Endothelial cell (in vitro differentiated cells): ENCODE measurements around the gene ARHGAP24. TPM values are rescaled to one million over a fixed set of nuclear protein-coding genes. Genes with fewer than 3 reads are reported as not detected.

Experiments
- DNase-seq: peaks from one replicate; pipeline ENCODE4 v3.0.0; 2021; ENCODE audit warnings: low spot score
- H3K27ac Mint-ChIP-seq: one replicate; pipeline ENCODE4 v1.8.0; 2021; ENCODE audit warnings: mixed read lengths, inconsistent platforms; ENCODE audit not compliant: unreplicated experiment
- H3K27me3 Mint-ChIP-seq: one replicate; pipeline ENCODE4 v1.8.0; 2021; ENCODE audit warnings: mild to moderate bottlenecking, moderate library complexity, mixed read lengths, inconsistent platforms; ENCODE audit not compliant: unreplicated experiment
- H3K36me3 Mint-ChIP-seq: one replicate; pipeline ENCODE4 v1.8.0; 2021; ENCODE audit warnings: mild to moderate bottlenecking, low read depth, mixed read lengths, inconsistent platforms; ENCODE audit not compliant: unreplicated experiment
- H3K4me1 Mint-ChIP-seq: one replicate; pipeline ENCODE4 v1.8.0; 2021; ENCODE audit warnings: mild to moderate bottlenecking, mixed read lengths, inconsistent platforms; ENCODE audit not compliant: unreplicated experiment
- H3K4me3 Mint-ChIP-seq: one replicate; pipeline ENCODE4 v1.8.0; 2021; ENCODE audit warnings: mild to moderate bottlenecking, mixed read lengths, inconsistent platforms; ENCODE audit not compliant: unreplicated experiment
- H3K9me3 Mint-ChIP-seq: one replicate; pipeline ENCODE4 v1.8.0; 2021; ENCODE audit warnings: mixed read lengths, inconsistent platforms; ENCODE audit not compliant: unreplicated experiment
- CTCF ChIP-seq: fragments of 200-600 bp; sonication (generic); IDR thresholded peaks from one replicate; pipeline ENCODE4 v1.5.0; 2021; ENCODE audit warnings: antibody characterized with exemption; ENCODE audit not compliant: unreplicated experiment
- total RNA-seq: library from RNA; stranded (reverse); fragmentation: NEBNext Ultra II Directional; extraction: Animal tissue kit (Norgen Biotek cat#: 25700); gene quantifications from one replicate; pipeline ENCODE4 v1.2.1, GENCODE V29; 2021; ENCODE audit not compliant: unreplicated experiment

ARHGAP24 gene
- total RNA-seq, 1 donor from 2014 or later = 5.0 TPM

- Mint-ChIP-seq H3K27me3 (no peaks in the 10 kb centered on the region), H3K36me3 (no peaks in the 10 kb centered on the region), H3K27ac (no peak overlapping the region), H3K4me1 (no peaks in the 10 kb centered on the region), H3K4me3 (no peak overlapping the region), H3K9me3 (no peaks in the 10 kb centered on the region)
- TF ChIP-seq CTCF = no peak
- DNase-seq = no peak
Observed at GRCh38 chr4:85884251-85884650, 409.3 kb downstream of the ARHGAP24 start.

GRCh38 chr4:85886665-85887064 is 411.7 kb downstream of the ARHGAP24 start:
- DNase-seq = no peak
- peaks cover 14% of the 10 kb centered on the region for H3K4me1 Mint-ChIP-seq
- no peak for TF ChIP-seq CTCF
- H3K27me3 Mint-ChIP-seq = peaks cover 1% of the 10 kb centered on the region
- H3K4me3 Mint-ChIP-seq = no peak overlapping the region
- no peaks in the 10 kb centered on the region for H3K36me3 Mint-ChIP-seq
- H3K27ac Mint-ChIP-seq = no peak overlapping the region
- no peaks in the 10 kb centered on the region for H3K9me3 Mint-ChIP-seq

DNA sequence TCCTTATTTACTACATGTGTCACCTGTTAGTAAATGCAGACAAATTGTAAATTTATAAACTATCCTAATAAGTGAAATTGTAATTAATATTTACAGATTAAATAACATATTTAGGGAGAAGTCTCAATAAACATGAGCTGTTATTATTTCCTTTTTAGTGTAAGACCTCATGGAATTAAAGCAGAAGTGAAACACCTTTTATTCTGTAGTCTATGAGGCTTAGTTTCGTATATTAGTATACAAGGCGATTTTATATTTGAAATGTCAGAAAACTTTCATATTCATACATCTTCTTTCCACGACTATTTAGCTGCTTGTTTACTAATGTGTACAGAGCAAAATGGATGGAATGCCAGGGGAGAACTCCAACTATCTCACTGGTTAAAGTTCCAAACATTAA is 414.4 kb downstream of the ARHGAP24 start:
- H3K4me1 Mint-ChIP-seq = peaks cover 14% of the 10 kb centered on the region
- no peak for TF ChIP-seq CTCF
- no peak overlapping the region for H3K27ac Mint-ChIP-seq
- peaks cover 1% of the 10 kb centered on the region for H3K27me3 Mint-ChIP-seq
- no peaks in the 10 kb centered on the region for H3K36me3 Mint-ChIP-seq
- no peaks in the 10 kb centered on the region for H3K9me3 Mint-ChIP-seq
- no peak for DNase-seq
- no peak overlapping the region for H3K4me3 Mint-ChIP-seq

DNA sequence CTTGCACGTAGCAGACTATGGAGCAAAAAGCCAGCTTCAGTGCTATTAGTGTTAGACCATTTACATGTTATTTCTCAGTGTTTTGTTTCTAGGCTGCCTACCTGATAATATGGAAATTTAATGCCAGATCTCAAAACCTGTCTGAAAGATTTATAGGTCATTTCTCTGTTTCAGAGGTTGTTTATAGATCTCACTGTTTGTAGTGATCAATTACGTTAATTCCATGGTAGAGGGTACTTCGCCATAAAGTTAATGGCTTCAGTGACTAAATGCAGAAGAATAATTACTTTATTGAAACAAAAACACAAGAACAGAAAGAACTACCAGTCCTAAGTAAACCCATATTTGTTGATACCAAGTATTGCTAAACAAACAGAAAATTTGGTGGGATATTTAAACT is 420.8 kb downstream of the ARHGAP24 start:
- no peak overlapping the region for H3K27ac Mint-ChIP-seq
- no peaks in the 10 kb centered on the region for H3K36me3 Mint-ChIP-seq
- DNase-seq = no peak
- no peaks in the 10 kb centered on the region for H3K27me3 Mint-ChIP-seq
- H3K4me1 Mint-ChIP-seq = peaks cover 4% of the 10 kb centered on the region
- no peak overlapping the region for H3K4me3 Mint-ChIP-seq
- H3K9me3 Mint-ChIP-seq = no peaks in the 10 kb centered on the region
- no peak for TF ChIP-seq CTCF

GRCh38 chr4:85898231-85898630 is 423.3 kb downstream of the ARHGAP24 start:
- H3K9me3 Mint-ChIP-seq = no peaks in the 10 kb centered on the region
- no peaks in the 10 kb centered on the region for H3K27me3 Mint-ChIP-seq
- DNase-seq = no peak
- H3K27ac Mint-ChIP-seq = no peak overlapping the region
- no peak for TF ChIP-seq CTCF
- no peaks in the 10 kb centered on the region for H3K36me3 Mint-ChIP-seq
- H3K4me1 Mint-ChIP-seq = no peaks in the 10 kb centered on the region
- H3K4me3 Mint-ChIP-seq = no peak overlapping the region
